Measurements from ENCODE around the gene PHF3. TPM values are rescaled to one million over a fixed set of nuclear protein-coding genes. Genes with fewer than 3 reads are reported as not detected.
A peak's percentile ranks its signal among the peaks of the same experiment; 100 is the strongest.
"Not testable (repeated sequence)": the region's sequence is repeated elsewhere in the genome, so short reads cannot be mapped to it uniquely, and the experiment has no call there.

The PHF3 gene
- total RNA-seq, 1 donor: 57.9 TPM

DNA sequence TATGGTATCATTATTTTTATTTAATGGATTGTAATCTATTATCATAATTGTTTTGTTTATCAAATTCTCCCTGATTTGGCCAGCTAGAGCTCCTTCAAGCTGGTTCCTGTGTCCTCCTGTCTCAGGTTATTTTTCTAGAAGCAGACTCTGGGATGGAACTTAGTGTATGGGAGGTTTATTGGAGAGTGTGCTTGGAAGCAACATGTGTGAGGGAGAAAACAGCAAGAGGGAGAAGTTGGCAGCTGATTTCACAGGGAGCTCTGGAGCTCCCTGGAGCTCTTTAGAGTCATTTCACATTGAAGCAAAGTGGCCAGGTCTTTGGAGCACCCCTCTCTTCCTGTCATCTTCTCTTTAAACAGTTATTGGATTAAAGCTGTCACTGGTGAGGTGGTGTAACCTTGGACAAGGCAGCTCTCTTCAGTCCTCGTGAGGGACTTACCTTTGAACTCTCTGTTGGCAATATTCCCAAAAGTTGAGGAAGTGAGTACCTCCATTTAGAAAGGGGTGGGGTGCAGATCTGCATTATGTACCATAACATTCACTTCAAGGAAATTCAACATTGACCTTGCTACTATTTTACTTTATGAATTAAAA is 103.6 kb downstream of the PHF3 start:
- TF ChIP-seq, protein P1, sequence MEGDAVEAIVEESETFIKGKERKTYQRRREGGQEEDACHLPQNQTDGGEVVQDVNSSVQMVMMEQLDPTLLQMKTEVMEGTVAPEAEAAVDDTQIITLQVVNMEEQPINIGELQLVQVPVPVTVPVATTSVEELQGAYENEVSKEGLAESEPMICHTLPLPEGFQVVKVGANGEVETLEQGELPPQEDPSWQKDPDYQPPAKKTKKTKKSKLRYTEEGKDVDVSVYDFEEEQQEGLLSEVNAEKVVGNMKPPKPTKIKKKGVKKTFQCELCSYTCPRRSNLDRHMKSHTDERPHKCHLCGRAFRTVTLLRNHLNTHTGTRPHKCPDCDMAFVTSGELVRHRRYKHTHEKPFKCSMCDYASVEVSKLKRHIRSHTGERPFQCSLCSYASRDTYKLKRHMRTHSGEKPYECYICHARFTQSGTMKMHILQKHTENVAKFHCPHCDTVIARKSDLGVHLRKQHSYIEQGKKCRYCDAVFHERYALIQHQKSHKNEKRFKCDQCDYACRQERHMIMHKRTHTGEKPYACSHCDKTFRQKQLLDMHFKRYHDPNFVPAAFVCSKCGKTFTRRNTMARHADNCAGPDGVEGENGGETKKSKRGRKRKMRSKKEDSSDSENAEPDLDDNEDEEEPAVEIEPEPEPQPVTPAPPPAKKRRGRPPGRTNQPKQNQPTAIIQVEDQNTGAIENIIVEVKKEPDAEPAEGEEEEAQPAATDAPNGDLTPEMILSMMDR (IDR thresholded peaks at IDR 0.05; ENCODE audit: insufficient read depth, low read depth, low read length): no peak
- DNase-seq (ENCODE audit: low read depth): no peak
- H3K4me3 ChIP-seq (ENCODE audit: low read depth, low read length): no peak overlapping the region

DNA sequence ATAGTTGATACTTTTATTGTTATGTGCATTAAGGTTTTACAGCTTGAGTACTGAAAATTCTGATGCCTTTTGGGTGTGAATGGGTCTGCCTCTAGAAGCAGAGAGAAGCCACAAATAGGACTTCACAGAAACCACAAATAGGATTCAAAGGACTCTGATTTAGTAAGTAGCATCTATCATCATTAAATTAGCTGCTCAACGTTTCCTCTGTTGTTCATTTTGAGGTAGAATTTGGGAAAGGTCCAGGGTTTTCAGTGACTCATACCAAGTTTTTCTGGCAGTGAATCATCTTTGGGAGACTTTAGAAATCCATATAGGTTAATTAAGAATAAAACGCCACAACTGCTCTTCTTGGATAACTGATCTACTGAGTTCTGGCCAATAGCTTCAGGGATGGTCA is 105.1 kb downstream of the PHF3 start:
- peak; percentile 78 for DNase-seq (ENCODE audit: low read depth)
- H3K4me3 ChIP-seq (ENCODE audit: low read depth, low read length): no peak overlapping the region
- TF ChIP-seq, protein P1 (IDR thresholded peaks at IDR 0.05; ENCODE audit: insufficient read depth, low read depth, low read length): no peak

DNA sequence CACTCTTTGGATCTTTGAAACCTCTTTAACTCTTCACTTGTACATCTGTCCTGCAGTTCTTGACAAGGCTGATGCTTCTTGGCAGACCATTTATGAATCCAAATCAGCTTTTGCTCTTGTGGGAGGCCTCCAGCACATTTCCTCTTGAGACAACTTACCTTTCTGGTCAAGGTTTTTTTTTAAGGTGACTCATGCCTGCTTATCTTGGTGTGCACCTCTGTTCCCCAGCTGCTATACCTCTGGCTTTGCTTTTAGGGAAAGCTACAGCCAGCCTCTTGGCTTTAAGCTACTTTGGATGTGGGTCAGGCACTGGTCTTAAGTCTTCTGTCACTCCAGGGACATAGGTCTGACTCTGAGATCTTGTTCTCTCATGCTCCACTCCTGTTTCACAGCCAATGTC is 106.5 kb downstream of the PHF3 start:
- H3K4me3 ChIP-seq (ENCODE audit: low read depth, low read length): no peak overlapping the region
- no peak for DNase-seq (ENCODE audit: low read depth)
- TF ChIP-seq, protein P1 (IDR thresholded peaks at IDR 0.05; ENCODE audit: insufficient read depth, low read depth, low read length): no peak

DNA sequence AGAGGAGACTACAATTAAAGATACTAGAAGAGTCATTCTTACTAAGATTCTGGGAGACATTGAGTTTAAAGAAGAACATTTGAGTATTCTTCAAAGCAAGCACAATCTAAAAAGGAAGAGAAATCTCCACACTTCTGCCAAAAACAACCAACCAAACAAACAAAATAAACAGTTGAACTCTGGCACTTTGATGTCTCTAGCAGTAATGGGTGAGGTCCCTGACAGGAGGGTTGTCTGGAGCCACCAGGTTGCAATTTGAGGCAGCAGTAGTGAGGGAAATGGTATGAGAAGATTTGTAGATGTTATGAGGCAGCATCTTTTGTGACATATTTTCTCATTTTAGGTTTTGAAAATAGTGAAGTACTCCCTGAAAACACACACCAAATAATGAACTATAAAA is 108.1 kb downstream of the PHF3 start:
- DNase-seq (ENCODE audit: low read depth): no peak
- TF ChIP-seq, protein P1 (IDR thresholded peaks at IDR 0.05; ENCODE audit: insufficient read depth, low read depth, low read length): no peak
- H3K4me3 ChIP-seq (ENCODE audit: low read depth, low read length): no peak overlapping the region

DNA sequence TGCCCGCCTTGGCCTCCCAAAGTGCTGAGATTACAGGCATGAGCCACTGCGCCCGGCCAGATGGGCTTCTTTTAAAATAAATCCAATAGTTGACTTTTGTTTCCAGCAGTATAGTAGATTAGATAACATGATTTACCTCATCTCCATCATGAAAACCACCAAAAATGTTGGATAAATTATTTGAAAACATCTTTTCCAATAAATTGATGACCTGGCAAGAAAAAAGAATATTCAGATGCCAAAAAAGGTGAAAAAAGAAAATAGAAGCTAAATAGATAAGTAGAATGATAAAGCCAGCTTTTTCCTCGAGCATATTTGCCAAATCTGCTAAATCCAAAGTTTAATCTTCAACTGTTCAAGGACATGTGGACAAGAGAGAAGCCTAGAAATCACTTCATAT is 109.2 kb downstream of the PHF3 start:
- no peak for DNase-seq (ENCODE audit: low read depth)
- H3K4me3 ChIP-seq (ENCODE audit: low read depth, low read length): no peak overlapping the region
- TF ChIP-seq, protein P1 (IDR thresholded peaks at IDR 0.05; ENCODE audit: insufficient read depth, low read depth, low read length): no peak

DNA sequence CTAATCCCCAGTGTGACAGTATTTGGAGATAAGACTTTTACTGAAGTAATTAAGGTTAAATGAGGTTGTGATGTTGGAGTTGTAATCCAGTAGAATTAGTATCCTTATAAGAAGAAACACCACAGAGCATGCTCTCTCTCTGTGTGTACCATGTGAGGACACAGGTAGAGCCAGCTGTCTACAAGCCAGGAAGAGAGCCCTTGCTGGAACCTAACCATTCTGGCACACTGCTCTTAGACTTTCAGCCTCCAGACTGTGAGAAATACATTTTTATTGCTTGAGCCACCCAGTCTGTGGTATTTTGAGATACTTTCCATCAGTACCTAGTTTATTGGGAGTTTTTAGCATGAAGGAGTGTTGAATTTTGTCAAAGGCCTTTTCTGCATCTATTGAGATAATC is 110.2 kb downstream of the PHF3 start:
- H3K4me3 ChIP-seq (ENCODE audit: low read depth, low read length): no peak overlapping the region
- no peak for DNase-seq (ENCODE audit: low read depth)
- TF ChIP-seq, protein P1 (IDR thresholded peaks at IDR 0.05; ENCODE audit: insufficient read depth, low read depth, low read length): no peak

DNA sequence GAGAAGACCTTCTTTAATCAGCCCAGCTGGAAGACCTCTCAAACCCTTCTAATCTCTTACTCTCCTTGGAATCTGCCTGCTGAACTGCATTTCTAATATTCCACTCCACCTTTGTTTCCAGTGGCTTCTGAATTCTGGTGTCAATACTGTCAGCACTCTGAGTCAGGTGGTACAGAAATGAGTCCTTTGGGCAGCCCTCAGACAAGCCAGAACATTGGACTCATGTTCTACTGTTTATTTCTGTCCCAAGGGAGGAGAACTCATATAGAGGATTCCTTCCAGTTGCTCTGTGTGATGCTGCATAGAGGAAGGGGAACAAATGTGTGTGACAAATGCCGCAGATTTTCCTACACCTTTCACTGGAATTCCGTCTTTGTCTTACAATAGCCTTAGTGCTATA is 114.8 kb downstream of the PHF3 start:
- TF ChIP-seq, protein P1 (IDR thresholded peaks at IDR 0.05; ENCODE audit: insufficient read depth, low read depth, low read length): no peak
- no peak overlapping the region for H3K4me3 ChIP-seq (ENCODE audit: low read depth, low read length)
- no peak for DNase-seq (ENCODE audit: low read depth)

DNA sequence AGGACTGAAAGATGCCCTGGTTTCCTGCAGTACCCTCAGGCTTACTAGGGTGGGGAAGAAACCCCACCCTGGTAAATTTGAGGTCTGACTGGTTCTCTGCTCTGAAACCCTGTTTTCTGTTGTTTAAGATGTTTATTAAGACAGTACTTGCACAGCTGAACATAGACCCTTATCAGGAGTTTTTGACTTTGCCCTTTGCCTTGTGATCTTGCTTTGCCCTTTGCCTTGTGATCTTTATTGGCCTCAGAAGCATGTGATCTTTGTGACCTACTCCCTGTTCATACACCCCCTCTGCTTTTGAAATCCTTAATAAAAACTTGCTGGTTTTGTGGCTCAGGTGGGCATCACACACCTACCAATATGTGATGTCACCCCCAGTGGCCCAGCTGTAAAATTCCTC is 121.7 kb downstream of the PHF3 start:
- H3K4me3 ChIP-seq (ENCODE audit: low read depth, low read length); DNase-seq (ENCODE audit: low read depth): not testable (repeated sequence)
